ENCODE measurements around the gene GH1. TPM values are rescaled to one million over a fixed set of nuclear protein-coding genes. Genes with fewer than 3 reads are reported as not detected.
"Not testable (repeated sequence)": the region's sequence is repeated elsewhere in the genome, so short reads cannot be mapped to it uniquely, and the experiment has no call there.

The GH1 gene
- total RNA-seq, 2 donors from 2014 or later: not detected

- H3K27ac Mint-ChIP-seq; H3K4me3 Mint-ChIP-seq; H3K27me3 Mint-ChIP-seq (ENCODE audit: low read depth); H3K36me3 Mint-ChIP-seq (ENCODE audit: insufficient read depth in 2 of 2); H3K4me1 Mint-ChIP-seq (ENCODE audit: low read depth); DNase-seq; ATAC-seq (replicated peaks in 1 of 2); H3K9me3 Mint-ChIP-seq: not testable (repeated sequence)
These were observed 26.2 kb downstream of the GH1 start for GRCh38 chr17:63892316-63893037.

- peak overlapping the region in 1 of 2 donors; percentile 36 for H3K4me3 Mint-ChIP-seq
- peak; percentile 58 to 64 for ATAC-seq (replicated peaks in 1 of 2)
- not testable (repeated sequence) for H3K27ac Mint-ChIP-seq; H3K4me1 Mint-ChIP-seq (ENCODE audit: low read depth); H3K36me3 Mint-ChIP-seq (ENCODE audit: insufficient read depth in 2 of 2); H3K27me3 Mint-ChIP-seq (ENCODE audit: low read depth); H3K9me3 Mint-ChIP-seq
- DNase-seq: peak; percentile 23 to 34
These were observed 29.4 kb downstream of the GH1 start for GRCh38 chr17:63889026-63889848.

DNA sequence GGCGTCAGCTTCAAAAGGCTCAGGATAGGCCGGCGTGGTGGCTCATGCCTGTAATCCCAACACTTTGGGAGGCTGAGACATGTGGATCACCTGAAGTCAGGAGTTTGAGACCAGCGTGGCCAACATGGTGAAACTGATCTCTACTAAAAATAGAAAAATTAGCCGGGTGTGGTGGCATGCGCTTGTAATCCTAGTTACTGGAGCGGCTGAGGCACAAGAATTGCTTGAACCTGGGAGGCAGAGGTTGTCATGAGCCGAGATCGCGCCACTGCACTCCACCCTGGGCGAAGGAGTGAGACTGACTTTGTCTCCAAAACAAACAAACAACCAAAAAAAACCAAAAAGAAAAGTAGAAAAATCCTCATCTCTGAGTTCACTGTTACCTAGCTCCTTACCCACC is 33.5 kb downstream of the GH1 start:
- not testable (repeated sequence) for H3K36me3 Mint-ChIP-seq (ENCODE audit: insufficient read depth in 2 of 2); H3K27ac Mint-ChIP-seq; DNase-seq; H3K27me3 Mint-ChIP-seq (ENCODE audit: low read depth); H3K9me3 Mint-ChIP-seq; H3K4me3 Mint-ChIP-seq; ATAC-seq (replicated peaks in 1 of 2)
- peaks cover 13% of the 10 kb centered on the region for H3K4me1 Mint-ChIP-seq (ENCODE audit: low read depth)

GRCh38 chr17:63882626-63883126 is 36.0 kb downstream of the GH1 start:
- not testable (repeated sequence) for H3K4me1 Mint-ChIP-seq (ENCODE audit: low read depth); H3K9me3 Mint-ChIP-seq; H3K27me3 Mint-ChIP-seq (ENCODE audit: low read depth); H3K27ac Mint-ChIP-seq; DNase-seq; H3K4me3 Mint-ChIP-seq; ATAC-seq (replicated peaks in 1 of 2); H3K36me3 Mint-ChIP-seq (ENCODE audit: insufficient read depth in 2 of 2)

DNA sequence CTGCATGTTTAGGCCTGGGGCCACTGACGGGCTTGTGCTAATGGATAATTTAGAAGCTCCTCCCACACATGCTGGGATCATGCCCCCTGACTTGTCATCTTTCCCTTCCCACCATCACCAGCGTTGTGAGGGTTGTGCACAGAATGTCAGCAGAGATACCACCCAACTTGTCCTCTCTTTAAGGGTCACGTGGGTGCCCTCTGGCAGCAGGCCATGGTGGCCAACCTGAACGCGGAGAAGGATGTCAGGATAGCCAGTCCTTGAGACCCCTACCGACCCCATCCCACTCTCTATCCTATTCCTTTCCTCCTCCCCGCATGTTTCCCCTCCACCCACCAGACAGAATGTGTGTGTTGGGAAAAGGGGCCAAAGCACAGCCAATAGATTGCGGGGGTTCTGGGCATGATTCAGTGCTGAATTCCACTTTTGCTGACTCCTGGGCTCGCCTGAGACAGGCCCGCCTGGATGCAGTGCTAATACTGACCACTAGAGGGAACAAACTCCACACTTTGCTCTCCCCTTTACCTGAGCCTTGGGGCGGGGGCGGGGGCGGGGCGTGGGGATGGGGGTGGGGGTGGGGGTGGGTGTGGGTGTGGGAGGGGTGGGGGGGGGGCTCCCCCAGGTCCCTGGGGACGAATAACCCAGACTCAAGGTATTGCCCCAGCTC is 36.6 kb downstream of the GH1 start, which contains the start of gene GH2:
GH2 (minus strand) TSS at position 10 of the 667 bp plus-strand sequence. CDS start 143 bp downstream, outside the sequence.
- H3K9me3 Mint-ChIP-seq: no peaks in the 10 kb centered on the region
- H3K36me3 Mint-ChIP-seq (ENCODE audit: insufficient read depth in 2 of 2): no peaks in the 10 kb centered on the region
- DNase-seq (peak; percentile 67 to 69), ATAC-seq (replicated peaks in 1 of 2) (peak; percentile 81 to 85)
- peaks cover 4% of the 10 kb centered on the region for H3K4me1 Mint-ChIP-seq (ENCODE audit: low read depth)
- H3K27me3 Mint-ChIP-seq (ENCODE audit: low read depth): peaks cover 7% of the 10 kb centered on the region
- no peak within 1 kb of the TSS for H3K4me3 Mint-ChIP-seq
- H3K27ac Mint-ChIP-seq: no peak within 1 kb of the TSS

GRCh38 chr17:63881337-63881736 is 37.3 kb downstream of the GH1 start:
- H3K9me3 Mint-ChIP-seq; H3K27ac Mint-ChIP-seq; H3K4me3 Mint-ChIP-seq; DNase-seq; ATAC-seq (replicated peaks in 1 of 2); H3K36me3 Mint-ChIP-seq (ENCODE audit: insufficient read depth in 2 of 2); H3K27me3 Mint-ChIP-seq (ENCODE audit: low read depth); H3K4me1 Mint-ChIP-seq (ENCODE audit: low read depth): not testable (repeated sequence)

GRCh38 chr17:63880706-63881105 is 37.9 kb downstream of the GH1 start:
- no peak for DNase-seq
- H3K27ac Mint-ChIP-seq: no peak overlapping the region
- H3K27me3 Mint-ChIP-seq (ENCODE audit: low read depth): peaks cover 7% of the 10 kb centered on the region
- H3K4me3 Mint-ChIP-seq: no peak overlapping the region
- no peaks in the 10 kb centered on the region for H3K36me3 Mint-ChIP-seq (ENCODE audit: insufficient read depth in 2 of 2)
- peaks cover 4% of the 10 kb centered on the region for H3K4me1 Mint-ChIP-seq (ENCODE audit: low read depth)
- no peaks in the 10 kb centered on the region for H3K9me3 Mint-ChIP-seq
- no peak for ATAC-seq (replicated peaks in 1 of 2)

DNA sequence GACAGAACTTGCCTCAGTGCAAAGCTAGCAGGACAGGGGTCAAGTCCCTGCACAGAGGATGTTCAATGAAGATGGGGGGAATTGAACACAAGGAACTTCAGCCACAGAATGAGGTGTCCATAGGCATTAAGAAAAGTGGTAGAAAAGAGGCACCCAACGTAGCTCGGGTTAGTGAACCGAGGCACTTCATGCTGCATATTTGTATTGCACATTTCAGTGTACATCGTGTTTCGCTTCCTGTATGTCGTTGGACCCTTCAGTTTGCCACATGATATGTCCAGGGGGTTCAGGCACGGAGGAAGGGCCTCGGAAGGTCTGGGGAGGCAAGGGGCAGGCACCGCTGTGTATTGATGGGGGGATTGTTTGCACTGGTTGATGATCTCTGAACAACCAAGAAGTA is 40.2 kb downstream of the GH1 start:
- H3K9me3 Mint-ChIP-seq; ATAC-seq (replicated peaks in 1 of 2); H3K4me1 Mint-ChIP-seq (ENCODE audit: low read depth); H3K27me3 Mint-ChIP-seq (ENCODE audit: low read depth); H3K27ac Mint-ChIP-seq; H3K36me3 Mint-ChIP-seq (ENCODE audit: insufficient read depth in 2 of 2); H3K4me3 Mint-ChIP-seq; DNase-seq: not testable (repeated sequence)

DNA sequence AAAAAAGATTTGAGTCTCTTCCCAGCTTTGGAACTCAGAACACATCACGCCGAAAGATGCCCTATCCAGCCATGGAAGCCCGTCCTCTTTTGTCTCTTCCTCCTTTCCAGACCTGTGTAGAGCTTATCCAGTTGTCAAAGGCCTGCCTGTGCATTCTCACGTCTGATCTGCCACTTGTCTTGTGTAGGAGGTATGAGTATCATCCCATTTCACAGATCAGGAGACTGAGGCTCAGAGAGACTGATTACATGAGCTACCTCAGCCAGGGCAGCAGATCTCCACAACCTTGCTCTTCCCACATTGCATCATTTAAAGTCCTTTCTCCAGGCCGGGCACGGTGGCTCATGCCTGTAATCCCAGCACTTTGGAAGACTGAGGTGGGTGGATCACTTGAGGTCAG is 43.9 kb downstream of the GH1 start:
- not testable (repeated sequence) for H3K4me1 Mint-ChIP-seq (ENCODE audit: low read depth); H3K4me3 Mint-ChIP-seq; H3K9me3 Mint-ChIP-seq; H3K36me3 Mint-ChIP-seq (ENCODE audit: insufficient read depth in 2 of 2); H3K27ac Mint-ChIP-seq; DNase-seq; ATAC-seq (replicated peaks in 1 of 2); H3K27me3 Mint-ChIP-seq (ENCODE audit: low read depth)

- DNase-seq; ATAC-seq (replicated peaks in 1 of 2); H3K4me3 Mint-ChIP-seq; H3K36me3 Mint-ChIP-seq (ENCODE audit: insufficient read depth in 2 of 2); H3K9me3 Mint-ChIP-seq; H3K27me3 Mint-ChIP-seq (ENCODE audit: low read depth); H3K4me1 Mint-ChIP-seq (ENCODE audit: low read depth); H3K27ac Mint-ChIP-seq: not testable (repeated sequence)
These were observed 44.5 kb downstream of the GH1 start for GRCh38 chr17:63874061-63874626.

DNA sequence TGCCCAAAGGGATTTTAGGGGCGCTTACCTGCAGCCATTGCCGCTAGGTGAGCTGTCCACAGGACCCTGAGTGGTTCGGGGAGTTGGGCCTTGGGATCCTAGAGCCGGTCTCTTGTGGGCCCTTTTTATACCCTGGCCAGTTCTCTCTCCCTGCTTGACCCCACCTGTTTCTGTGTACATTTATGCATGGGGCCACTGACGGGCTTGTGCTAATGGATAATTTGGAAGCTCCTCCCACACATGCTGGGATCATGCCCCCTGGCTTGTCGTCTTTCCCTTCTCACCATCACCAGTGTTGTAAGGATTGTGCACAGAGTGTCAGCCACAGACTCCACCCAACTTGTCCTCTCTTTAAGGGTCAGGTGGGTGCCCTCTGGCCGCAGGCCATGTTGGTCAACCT is 45.1 kb downstream of the GH1 start, which contains the start of gene CSH2:
CSH2 (minus strand) TSS at position 101 of the 400 bp plus-strand sequence; CDS start at position 38, 63 bp downstream.
- not testable (repeated sequence) for H3K36me3 Mint-ChIP-seq (ENCODE audit: insufficient read depth in 2 of 2); H3K4me1 Mint-ChIP-seq (ENCODE audit: low read depth); H3K4me3 Mint-ChIP-seq; DNase-seq; H3K9me3 Mint-ChIP-seq; H3K27ac Mint-ChIP-seq; ATAC-seq (replicated peaks in 1 of 2); H3K27me3 Mint-ChIP-seq (ENCODE audit: low read depth)

- not testable (repeated sequence) for DNase-seq; H3K9me3 Mint-ChIP-seq; H3K4me3 Mint-ChIP-seq; H3K27me3 Mint-ChIP-seq (ENCODE audit: low read depth); H3K4me1 Mint-ChIP-seq (ENCODE audit: low read depth); H3K36me3 Mint-ChIP-seq (ENCODE audit: insufficient read depth in 2 of 2); ATAC-seq (replicated peaks in 1 of 2); H3K27ac Mint-ChIP-seq
These were observed 46.8 kb downstream of the GH1 start for GRCh38 chr17:63871646-63872365.

Measured in activated T-cell treated with anti-CD3 and anti-CD28 coated beads, Interleukin-2, amount 50 U/mL, for 72 hours (primary cell).